NCI-H2227 (cell line): ENCODE results near the gene ABHD1.
"Not testable (repeated sequence)": the region's sequence is repeated elsewhere in the genome, so short reads cannot be mapped to it uniquely, and the experiment has no call there.

ENCODE experiments used
- DNase-seq: peaks from one replicate; lab custom pipeline; 2025; ENCODE audit not compliant: unreplicated experiment; lab: John Stamatoyannopoulos, UW

Gene ABHD1

DNA sequence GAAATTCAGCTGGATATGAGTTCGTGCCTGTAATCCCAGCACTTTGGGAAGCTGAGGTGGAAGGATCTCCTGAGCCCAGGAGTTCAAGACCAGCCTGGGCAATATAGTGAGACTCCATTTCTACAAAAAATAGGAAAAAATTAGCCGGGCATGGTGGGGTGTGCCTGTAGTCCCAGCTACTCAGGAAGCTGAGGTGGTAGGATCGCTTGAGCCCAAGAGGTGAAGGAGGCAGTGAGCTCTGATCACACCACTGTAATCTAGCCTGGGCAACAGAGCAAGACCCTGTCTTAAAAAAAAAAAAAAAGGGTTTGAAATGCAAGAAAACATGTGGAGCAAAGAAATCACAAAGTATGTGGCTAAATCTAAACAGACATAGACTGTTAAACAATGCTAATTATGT is 14.5 kb upstream of the ABHD1 start:
- DNase-seq, result no peak

DNA sequence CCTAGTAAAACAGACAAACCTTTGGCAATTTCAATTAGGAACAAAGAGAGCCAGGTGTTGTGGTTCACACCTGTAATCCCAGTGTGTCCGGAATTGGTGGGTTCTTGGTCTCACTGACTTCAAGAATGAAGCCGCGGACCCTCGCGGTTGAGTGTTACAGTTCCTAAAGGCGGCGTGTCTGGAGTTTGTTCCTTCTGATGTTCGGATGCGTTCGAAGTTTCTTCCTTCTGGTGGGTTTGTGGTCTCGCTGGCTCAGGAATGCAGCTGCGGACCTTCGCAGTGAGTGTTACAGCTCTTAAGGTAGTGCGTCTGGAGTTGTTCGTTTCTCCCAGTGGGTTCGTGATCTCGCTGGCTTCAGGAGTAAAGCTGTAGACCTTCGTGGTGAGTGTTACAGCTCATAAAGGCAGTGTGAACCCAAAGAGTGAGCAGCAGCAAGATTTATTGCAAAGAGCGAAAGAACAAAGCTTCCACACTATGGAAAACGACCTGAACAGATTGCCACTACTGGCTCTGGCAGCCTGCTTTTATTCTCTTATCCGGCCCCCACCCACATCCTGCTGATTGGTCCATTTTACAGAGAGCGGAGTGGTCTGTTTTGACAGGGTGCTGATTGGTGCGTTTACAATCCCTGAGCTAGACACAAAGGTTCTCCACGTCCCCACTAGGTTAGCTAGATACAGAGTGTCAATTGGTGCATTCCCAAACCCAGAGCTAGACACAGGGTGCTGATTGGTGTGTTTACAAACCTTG is 12.8 kb upstream of the ABHD1 start:
- not testable (repeated sequence) for DNase-seq

DNA sequence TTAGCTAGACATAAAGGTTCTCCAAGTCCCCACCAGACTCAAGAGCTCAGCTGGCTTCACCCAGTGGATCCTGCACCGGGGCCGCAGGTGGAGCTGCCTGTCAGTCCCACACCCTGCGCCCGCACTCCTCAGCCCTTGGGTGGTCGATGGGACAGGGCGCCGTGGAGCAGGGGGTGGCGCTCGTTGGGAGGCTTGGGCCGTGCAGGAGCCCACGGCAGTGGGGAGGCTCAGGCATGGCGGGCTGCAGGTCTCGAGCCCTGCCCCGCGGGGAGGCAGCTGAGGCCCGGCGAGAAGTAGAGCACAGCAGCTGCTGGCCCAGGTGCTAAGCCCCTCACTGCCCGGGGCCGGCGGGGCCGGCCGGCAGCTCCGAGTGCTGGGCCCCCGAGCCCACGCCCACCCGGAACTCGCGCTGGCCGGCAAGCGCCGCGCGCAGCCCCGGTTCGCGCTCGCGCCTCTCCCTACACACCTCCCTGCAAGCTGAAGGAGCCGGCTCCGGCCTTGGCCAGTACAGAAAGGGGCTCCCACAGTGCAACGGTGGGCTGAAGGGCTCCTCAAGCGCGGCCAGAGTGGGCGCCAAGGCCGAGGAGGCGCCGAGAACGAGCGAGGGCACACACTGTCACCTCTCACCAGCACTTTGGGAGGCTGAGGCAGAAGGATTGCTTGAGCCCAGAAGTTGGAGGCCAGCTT is 12.1 kb upstream of the ABHD1 start:
- not testable (repeated sequence) for DNase-seq

- DNase-seq, result no peak
Measured at GRCh38 chr2:27115519-27115918, 8.1 kb upstream of the ABHD1 start.

DNA sequence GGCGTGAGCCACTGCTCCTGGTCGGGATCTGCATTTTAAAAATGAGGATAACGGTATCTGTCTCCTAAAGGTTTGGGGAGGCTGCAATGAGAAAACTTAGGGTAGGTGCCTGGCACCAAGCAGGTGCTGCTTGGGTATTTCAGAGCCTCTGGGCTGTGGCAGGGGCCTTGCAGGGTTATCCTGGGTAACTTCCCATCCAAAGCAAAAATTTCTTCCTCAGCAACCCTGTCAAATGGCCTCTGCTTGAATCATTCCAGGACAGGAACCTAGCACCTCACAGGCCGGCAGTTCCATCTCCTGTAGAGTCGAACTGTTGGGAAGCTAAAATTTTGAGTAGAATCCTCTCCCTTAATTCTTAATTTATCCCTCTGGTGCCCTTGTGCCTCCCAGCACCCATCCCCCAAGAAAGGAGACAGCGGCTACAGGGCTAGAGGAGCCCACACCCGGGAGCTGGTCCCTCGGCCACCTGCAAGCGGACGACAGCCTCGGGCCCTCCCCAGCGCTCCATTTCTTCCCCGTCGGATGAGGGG is 5.6 kb upstream of the ABHD1 start:
- no peak for DNase-seq

- peak; percentile 63 for DNase-seq
Measured at GRCh38 chr2:27118525-27119329, 4.9 kb upstream of the ABHD1 start, which contains the start of gene CGREF1. Gene CGREF1, minus strand, starts transcription at chr2:27119128. Its CDS starts 14,762 bp downstream, at chr2:27104366.

DNA sequence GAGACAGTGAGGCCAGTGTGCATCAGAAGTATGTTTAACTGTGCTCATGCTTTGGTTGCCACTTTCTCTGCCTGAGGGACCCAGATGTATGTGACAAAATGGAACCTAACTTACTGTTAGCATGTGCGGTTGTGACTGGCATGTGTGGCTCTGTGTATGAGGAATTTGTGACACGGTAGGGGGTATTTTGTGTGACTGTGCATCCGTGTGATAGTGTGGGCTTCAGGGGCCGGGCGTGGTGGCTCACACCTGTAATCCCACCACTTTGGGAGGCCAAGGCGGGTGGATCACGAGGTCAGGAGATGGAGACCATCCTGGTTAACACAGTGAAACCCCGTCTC is 4.3 kb upstream of the ABHD1 start:
- not testable (repeated sequence) for DNase-seq

- no peak for DNase-seq
Measured at GRCh38 chr2:27121906-27122305, 1.7 kb upstream of the ABHD1 start.

DNA sequence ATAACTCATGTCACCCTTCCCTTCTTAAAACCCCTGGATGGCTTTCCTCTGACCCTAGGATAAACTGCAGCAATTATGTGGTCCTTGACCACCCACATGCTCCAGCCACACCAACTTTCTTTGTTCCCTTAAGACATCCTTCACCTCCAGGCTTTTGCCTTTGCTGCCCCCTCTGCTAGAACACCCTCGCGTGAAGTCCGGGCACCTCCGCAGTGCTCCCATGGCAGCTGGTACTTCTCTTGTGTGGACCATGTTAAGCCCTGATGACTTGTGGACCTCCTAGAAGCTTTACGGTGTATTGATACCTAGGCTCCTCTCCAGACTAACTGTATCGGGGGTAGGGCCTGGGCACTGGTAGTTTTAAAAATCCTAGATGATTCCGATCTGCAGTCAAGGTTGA is 824 bp upstream of the ABHD1 start:
- no peak for DNase-seq

GRCh38 chr2:27125104-27125503 is 1.5 kb downstream of the ABHD1 start:
- DNase-seq, result no peak

DNA sequence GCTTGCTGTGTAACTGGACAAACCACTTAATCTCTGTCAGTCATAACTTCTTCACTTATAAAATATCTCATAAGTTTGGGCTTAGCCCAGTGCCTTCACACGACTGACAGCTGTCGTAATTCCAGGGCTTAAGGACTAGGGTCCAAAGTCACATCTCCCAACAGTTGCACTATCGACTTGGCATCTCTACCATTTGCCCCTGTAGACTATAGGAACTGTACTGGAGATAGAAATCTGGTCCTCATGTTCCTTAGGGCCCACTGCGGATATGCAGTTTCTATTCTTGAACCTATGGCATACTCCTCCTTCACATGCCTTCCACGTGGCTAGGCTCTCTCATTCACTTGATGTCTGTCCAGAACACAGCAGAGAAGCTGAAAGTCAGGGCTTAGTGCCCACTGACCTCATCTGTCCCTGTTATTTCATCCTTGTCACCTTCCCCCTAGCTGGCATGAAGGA is 2.7 kb downstream of the ABHD1 start:
- DNase-seq, result no peak

- DNase-seq, result no peak
Measured at GRCh38 chr2:27127883-27128667, 4.5 kb downstream of the ABHD1 start.

GRCh38 chr2:27128668-27129571 is 5.3 kb downstream of the ABHD1 start:
- no peak for DNase-seq

DNA sequence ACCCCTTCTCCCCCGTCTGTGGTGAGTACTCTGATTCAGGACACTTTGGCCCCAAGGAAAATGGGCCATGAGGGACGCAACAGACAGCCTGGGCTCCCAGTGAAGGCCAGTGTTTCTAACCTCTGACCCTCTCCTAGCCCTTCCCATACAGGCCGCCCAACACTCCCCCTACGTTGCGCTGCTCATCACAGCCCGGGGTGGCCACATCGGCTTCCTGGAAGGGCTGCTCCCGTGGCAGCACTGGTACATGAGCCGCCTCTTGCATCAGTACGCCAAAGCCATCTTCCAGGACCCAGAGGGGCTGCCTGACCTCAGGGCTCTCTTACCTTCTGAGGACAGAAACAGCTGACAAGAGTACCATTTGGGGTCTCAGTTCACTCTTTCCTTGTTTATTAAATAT is 6.8 kb downstream of the ABHD1 start:
- DNase-seq, result no peak

- DNase-seq, result no peak
Measured at GRCh38 chr2:27131429-27131828, 7.8 kb downstream of the ABHD1 start.

DNA sequence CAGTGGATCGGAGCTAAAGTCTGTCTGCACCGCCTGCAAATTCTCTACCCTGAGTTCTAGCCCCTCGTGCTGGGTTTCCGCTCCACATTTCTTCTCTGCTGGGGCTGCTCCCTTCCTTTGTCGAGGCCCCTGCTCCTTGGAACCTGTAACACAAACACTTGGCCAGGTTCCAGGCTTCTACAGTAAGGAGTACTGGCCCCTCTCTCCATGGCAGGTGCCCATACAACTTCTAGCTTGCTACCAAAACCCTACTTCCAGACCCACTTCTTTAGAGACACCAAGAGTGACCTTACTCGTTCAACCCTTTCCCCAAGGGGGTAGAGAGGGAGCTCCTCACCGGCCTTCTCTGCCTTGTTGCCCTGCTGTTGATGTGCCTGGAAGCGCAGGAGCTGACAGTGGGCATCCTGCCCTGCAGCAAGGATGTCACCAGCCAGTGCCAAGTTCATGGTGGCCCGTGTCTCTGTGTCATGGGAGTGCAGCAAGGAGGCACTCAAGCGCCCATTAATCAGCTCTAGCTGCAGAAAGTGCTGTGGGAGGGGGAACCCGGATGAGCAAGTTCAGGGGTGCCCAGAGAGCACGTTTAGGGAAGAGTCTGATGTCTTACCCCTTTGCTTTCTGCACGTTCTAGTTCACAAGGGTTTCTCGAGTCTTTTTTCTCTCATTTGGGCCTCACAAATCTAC is 9.7 kb downstream of the ABHD1 start:
- no peak for DNase-seq

DNA sequence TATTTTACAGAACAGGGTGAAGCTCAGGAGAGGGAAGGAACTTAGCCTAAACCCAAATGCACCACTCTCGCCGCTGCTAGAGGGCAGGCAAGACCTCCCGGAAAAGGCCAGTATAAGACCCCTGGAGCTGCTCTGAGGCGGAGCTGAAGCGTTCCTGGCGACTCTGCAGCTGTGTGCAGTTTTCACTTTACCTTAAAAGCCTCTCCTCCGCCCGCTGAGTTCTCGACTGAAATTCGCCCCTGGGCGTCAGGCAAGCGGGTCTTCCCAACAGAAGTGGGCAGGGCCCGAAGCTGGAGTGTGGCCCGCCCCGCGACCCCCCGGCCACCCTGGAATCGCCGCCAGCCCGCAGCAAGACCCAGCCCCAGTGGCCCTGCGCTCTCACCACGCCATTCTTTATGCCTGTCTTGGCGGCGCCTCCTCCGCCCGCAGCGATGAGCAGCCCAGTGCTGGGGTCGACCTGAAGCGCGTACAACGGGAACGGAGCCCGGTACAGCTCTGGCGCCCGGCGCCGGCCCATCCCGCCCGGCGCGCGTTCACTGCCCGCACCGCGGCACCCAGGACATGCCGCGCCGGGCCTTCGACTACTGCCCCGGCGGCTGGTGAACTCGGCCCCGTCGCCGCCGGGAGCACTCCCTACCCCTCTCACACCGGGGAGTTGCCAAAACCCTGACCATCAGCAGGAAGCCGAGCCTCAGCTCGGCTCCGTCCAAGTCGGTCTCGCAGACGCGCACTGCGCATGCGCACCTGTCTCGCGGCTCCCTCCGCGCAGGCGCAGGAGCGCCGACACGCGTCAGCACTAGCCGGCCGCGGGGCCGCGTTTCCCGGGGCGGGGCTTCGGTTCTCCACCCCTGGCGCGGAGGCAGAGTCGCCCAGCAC is 10.5 kb downstream of the ABHD1 start, which contains the start of gene PREB:
PREB (minus strand) TSS at position 732 of the 876 bp plus-strand sequence; CDS start at position 517, 215 bp downstream.
- DNase-seq, result peak; percentile 99
